Thoracic aorta (tissue), 2 donors: Measurements from ENCODE around the gene CHL1. TPM values are rescaled to one million over a fixed set of nuclear protein-coding genes. Genes with fewer than 3 reads are reported as not detected.

Source experiments
- ATAC-seq: fragments of 150-250 bp; one replicate; pipeline ENCODE4 v1.8.0; 2017; ENCODE audit warnings: low read depth; ENCODE audit not compliant: insufficient number of reproducible peaks, low FRiP score
- DNase-seq: peaks from one replicate; pipeline ENCODE4 v3.0.0-alpha.2; 2020; ENCODE audit warnings: low spot score
- H3K27ac ChIP-seq, 2 donors: fragments of 200-600 bp; sonication (generic); 1 replicate in 1 of 2; 2 replicates in 1 of 2; pipeline ENCODE4 v1.5.1; 2016; ENCODE audit warnings: mild to moderate bottlenecking in 2 of 2, moderate library complexity in 2 of 2
- H3K27me3 ChIP-seq: fragments of 200-600 bp; sonication (generic); replicated peaks from 2 replicates; pipeline ENCODE4 v1.6.0; 2016; ENCODE audit warnings: mild to moderate bottlenecking; ENCODE audit not compliant: insufficient read depth
- H3K36me3 ChIP-seq: fragments of 200-600 bp; sonication (generic); one replicate; pipeline ENCODE4 v1.5.1; 2016
- H3K4me1 ChIP-seq, 2 donors: fragments of 200-600 bp; sonication (generic); 1 replicate in 1 of 2; 2 replicates in 1 of 2; pipeline versions ENCODE4 v1.5.1 to v1.6.0; 2016; ENCODE audit warnings: low read depth in 2 of 2, mild to moderate bottlenecking in 1 of 2; ENCODE audit not compliant: control insufficient read depth in 1 of 2
- H3K4me3 ChIP-seq: fragments of 200-600 bp; sonication (generic); 2 replicates; pipeline ENCODE4 v1.5.1; 2016; ENCODE audit warnings: mild to moderate bottlenecking
- H3K9me3 ChIP-seq: fragments of 200-600 bp; sonication (generic); 2 replicates; pipeline ENCODE4 v1.5.1; 2016
- total RNA-seq, 2 donors: library from RNA; depleted of rRNA; stranded (reverse); fragments of >200 nt; gene quantifications; one replicate each; pipeline versions ENCODE4 v1.1.0 to v1.2.3, GENCODE V29; 2016
- TF ChIP-seq, protein P1 (sequence below): fragments of 200-600 bp; sonication (generic); IDR thresholded peaks from one replicate; pipeline ENCODE4 v1.5.1; 2019; ENCODE audit warnings: antibody characterized with exemption

CHL1 gene
- total RNA-seq, 2 donors from 2014 or later: 2.0 to 7.5 TPM

GRCh38 chr3:324423-324822, 127.9 kb downstream of the CHL1 start:
- no peak overlapping the region for H3K27ac ChIP-seq
- H3K4me3 ChIP-seq: no peak overlapping the region
- TF ChIP-seq, protein P1, sequence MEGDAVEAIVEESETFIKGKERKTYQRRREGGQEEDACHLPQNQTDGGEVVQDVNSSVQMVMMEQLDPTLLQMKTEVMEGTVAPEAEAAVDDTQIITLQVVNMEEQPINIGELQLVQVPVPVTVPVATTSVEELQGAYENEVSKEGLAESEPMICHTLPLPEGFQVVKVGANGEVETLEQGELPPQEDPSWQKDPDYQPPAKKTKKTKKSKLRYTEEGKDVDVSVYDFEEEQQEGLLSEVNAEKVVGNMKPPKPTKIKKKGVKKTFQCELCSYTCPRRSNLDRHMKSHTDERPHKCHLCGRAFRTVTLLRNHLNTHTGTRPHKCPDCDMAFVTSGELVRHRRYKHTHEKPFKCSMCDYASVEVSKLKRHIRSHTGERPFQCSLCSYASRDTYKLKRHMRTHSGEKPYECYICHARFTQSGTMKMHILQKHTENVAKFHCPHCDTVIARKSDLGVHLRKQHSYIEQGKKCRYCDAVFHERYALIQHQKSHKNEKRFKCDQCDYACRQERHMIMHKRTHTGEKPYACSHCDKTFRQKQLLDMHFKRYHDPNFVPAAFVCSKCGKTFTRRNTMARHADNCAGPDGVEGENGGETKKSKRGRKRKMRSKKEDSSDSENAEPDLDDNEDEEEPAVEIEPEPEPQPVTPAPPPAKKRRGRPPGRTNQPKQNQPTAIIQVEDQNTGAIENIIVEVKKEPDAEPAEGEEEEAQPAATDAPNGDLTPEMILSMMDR: no peak
- ATAC-seq (no peak), DNase-seq (no peak)
- no peaks in the 10 kb centered on the region for H3K9me3 ChIP-seq
- no peaks in the 10 kb centered on the region for H3K4me1 ChIP-seq
- no peaks in the 10 kb centered on the region for H3K36me3 ChIP-seq
- H3K27me3 ChIP-seq: no peaks in the 10 kb centered on the region

GRCh38 chr3:325495-325894, 128.9 kb downstream of the CHL1 start:
- DNase-seq (no peak), ATAC-seq (no peak)
- no peak overlapping the region for H3K27ac ChIP-seq
- H3K9me3 ChIP-seq: no peaks in the 10 kb centered on the region
- H3K36me3 ChIP-seq: no peaks in the 10 kb centered on the region
- H3K4me3 ChIP-seq: no peak overlapping the region
- H3K27me3 ChIP-seq: no peaks in the 10 kb centered on the region
- TF ChIP-seq, protein P1: no peak
- H3K4me1 ChIP-seq: no peaks in the 10 kb centered on the region

DNA sequence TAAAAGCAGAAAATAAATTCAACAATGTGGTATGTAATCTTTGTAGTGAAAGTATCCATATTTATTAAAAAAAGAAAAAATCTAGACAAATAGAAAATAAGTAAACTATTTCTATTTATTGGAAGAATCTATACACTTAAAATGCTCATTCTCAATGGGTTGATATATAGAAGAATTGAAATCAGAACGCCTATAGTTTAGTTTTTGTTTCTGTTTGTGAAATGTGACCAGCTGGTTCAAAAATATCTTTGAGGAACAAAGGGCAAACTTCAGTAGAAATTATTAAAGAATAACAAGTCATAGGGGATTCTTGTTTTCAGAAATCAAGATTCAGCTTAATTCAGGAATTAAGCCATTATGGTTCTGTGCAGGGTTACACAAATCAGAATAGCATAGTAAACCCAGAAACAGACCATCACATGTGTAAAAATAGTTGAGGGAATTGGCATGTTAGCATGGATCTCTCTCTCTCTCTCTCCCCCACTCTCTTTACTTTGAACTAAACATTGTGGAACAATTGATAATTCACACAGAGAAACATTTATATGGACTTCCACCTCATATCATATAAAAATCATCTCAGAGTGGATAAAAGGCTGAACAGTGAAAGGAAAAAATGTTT, 134.0 kb downstream of the CHL1 start:
- DNase-seq: no peak
- no peak overlapping the region for H3K4me3 ChIP-seq

GRCh38 chr3:331881-332280, 135.3 kb downstream of the CHL1 start:
- ATAC-seq (no peak), DNase-seq (no peak)
- Histone ChIP-seq H3K27ac (no peak overlapping the region), H3K27me3 (no peaks in the 10 kb centered on the region), H3K4me1 (no peaks in the 10 kb centered on the region), H3K36me3 (no peaks in the 10 kb centered on the region), H3K9me3 (no peaks in the 10 kb centered on the region), H3K4me3 (no peak overlapping the region)
- TF ChIP-seq, protein P1: no peak

More for the DNA sequence above, 134.0 kb downstream of the CHL1 start:
- no peaks in the 10 kb centered on the region for H3K36me3 ChIP-seq
- no peak for ATAC-seq
- no peaks in the 10 kb centered on the region for H3K4me1 ChIP-seq
- H3K9me3 ChIP-seq: no peaks in the 10 kb centered on the region
- H3K27me3 ChIP-seq: no peaks in the 10 kb centered on the region
- no peak overlapping the region for H3K27ac ChIP-seq
- TF ChIP-seq, protein P1: no peak

GRCh38 chr3:332701-333100, 136.1 kb downstream of the CHL1 start:
- Histone ChIP-seq H3K4me3 (no peak overlapping the region), H3K36me3 (no peaks in the 10 kb centered on the region), H3K27me3 (no peaks in the 10 kb centered on the region), H3K27ac (no peak overlapping the region), H3K4me1 (no peaks in the 10 kb centered on the region), H3K9me3 (no peaks in the 10 kb centered on the region)
- ATAC-seq (no peak), DNase-seq (no peak)
- TF ChIP-seq, protein P1: no peak
